GM12878 (cell line): ENCODE data around the gene FEM1B. TPM values are rescaled to one million over a fixed set of nuclear protein-coding genes. Genes with fewer than 3 reads are reported as not detected.

Experiments used
- ATAC-seq: fragments of 200-7000 bp; cut with Tn5 transposase; 3 replicates; pipeline ENCODE4 v1.9.1; 2020; ENCODE audit warnings: mild to moderate bottlenecking, moderate library complexity
- BruUV-seq: library from RNA; stranded (reverse); fragments of 400-500 nt; replicated peaks from 2 replicates; lab custom pipeline; 2021; lab: Mats Ljungman, UMichigan
- CTCF ChIA-PET: fragments of 300-600 bp; sonication (Branson Sonifier 250); formaldehyde crosslinking; extraction: SDS; loops from one replicate; lab custom pipeline; 2021; ENCODE audit warnings: inconsistent platforms; lab: Yijun Ruan, JAX
- POLR2A ChIA-PET: fragments of 350-600 bp; formaldehyde crosslinking; extraction: SDS; loops from one replicate; lab custom pipeline; 2021; ENCODE audit warnings: inconsistent platforms; lab: Charles Lee
- RAD21 ChIA-PET: fragments of 300-600 bp; sonication (Branson Sonifier 250); formaldehyde crosslinking; loops from one replicate; lab custom pipeline; 2023; ENCODE audit warnings: antibody characterized with exemption; ENCODE audit not compliant: unreplicated experiment; lab: Charles Lee
- SMC1A ChIA-PET: fragments of 300-600 bp; sonication (Branson Sonifier 250); formaldehyde crosslinking; loops from one replicate; lab custom pipeline; 2023; ENCODE audit not compliant: unreplicated experiment, uncharacterized antibody; lab: Charles Lee
- DNase-seq: peaks from one replicate; pipeline ENCODE4 v3.0.0-alpha.2; 2011; ENCODE audit warnings: low read depth, low spot score
- FAIRE-seq: peaks from 3 replicates; lab custom pipeline; 2011; peaks lifted over from hg19 to GRCh38; lab: Jason Lieb, UNC
- H2AFZ ChIP-seq: 2 replicates; pipeline ENCODE4 v1.6.0; 2011; ENCODE audit warnings: low read depth, low read length, control low read depth; ENCODE audit not compliant: control insufficient read depth
- H3K27ac ChIP-seq: 2 replicates; pipeline ENCODE4 v1.5.1; 2011; ENCODE audit warnings: control low read depth; ENCODE audit not compliant: control insufficient read depth, insufficient read depth
- H3K27me3 ChIP-seq, 2 experiments: replicated peaks in 1 of 2; 2 replicates each; pipeline versions ENCODE4 v1.6.0 to v1.6.1; 2011; ENCODE audit warnings: low read length in 1 of 2; ENCODE audit not compliant: control insufficient read depth in 2 of 2, insufficient read depth in 2 of 2
- H3K36me3 ChIP-seq, 2 experiments: 2 replicates each; pipeline ENCODE4 v1.5.1; 2011; ENCODE audit warnings: low read length in 1 of 2; ENCODE audit not compliant: control insufficient read depth in 2 of 2, insufficient read depth in 2 of 2
- H3K4me1 ChIP-seq: 2 replicates; pipeline ENCODE4 v1.6.1; 2011; ENCODE audit warnings: mild to moderate bottlenecking, low read length, moderate library complexity, mixed read lengths; ENCODE audit not compliant: control insufficient read depth, insufficient read depth
- H3K4me2 ChIP-seq: 2 replicates; pipeline ENCODE4 v1.6.0; 2011; ENCODE audit warnings: control low read depth; ENCODE audit not compliant: control insufficient read depth, insufficient read depth
- H3K4me3 ChIP-seq: fragments of 200-600 bp; sonication (generic); 2 replicates; pipeline ENCODE4 v1.5.1; 2016
- H3K79me2 ChIP-seq: 2 replicates; pipeline ENCODE4 v1.6.0; 2011; ENCODE audit warnings: low read length; ENCODE audit not compliant: control insufficient read depth, insufficient read depth
- H3K9ac ChIP-seq: 2 replicates; pipeline ENCODE4 v1.8.0; 2011; ENCODE audit warnings: low read length, control low read depth, mixed read lengths; ENCODE audit not compliant: control insufficient read depth, insufficient read depth
- H3K9me3 ChIP-seq: replicated peaks from 3 replicates; pipeline ENCODE4 v1.5.1; 2011; ENCODE audit warnings: mild to moderate bottlenecking, low read length; ENCODE audit not compliant: control insufficient read depth, insufficient read depth
- H4K20me1 ChIP-seq: 2 replicates; pipeline ENCODE4 v1.6.0; 2011; ENCODE audit not compliant: control insufficient read depth, insufficient read depth
- BACH1 ChIP-seq: fragments of 450-650 bp; IDR thresholded peaks from 2 replicates; pipeline ENCODE4 v1.6.1; 2017; ENCODE audit warnings: mild to moderate bottlenecking, borderline replicate concordance
- MXI1 ChIP-seq: fragments of 150-350 bp; IDR thresholded peaks from 2 replicates; pipeline ENCODE4 v1.6.1; 2011; ENCODE audit warnings: low read depth, mild to moderate bottlenecking, inconsistent platforms, low read length, improper control_type of control experiment
- NFIC ChIP-seq: IDR thresholded peaks from 2 replicates; pipeline ENCODE4 v1.6.1; 2012; ENCODE audit warnings: low read depth, mild to moderate bottlenecking, inconsistent platforms, low read length, moderate library complexity
- SREBF1 ChIP-seq: IDR thresholded peaks from 2 replicates; pipeline ENCODE4 v1.6.1; 2012; ENCODE audit warnings: mild to moderate bottlenecking, low read length
- WGBS: methylation state at CpG from one replicate; pipeline ENCODE4 v1.1.6; 2016; ENCODE audit warnings: low lambda C conversion rate; ENCODE audit not compliant: insufficient replicate concordance, insufficient coverage; ENCODE audit errors: missing lambda C conversion rate; 5-methylcytosine and 5-hydroxymethylcytosine counted together
- in situ Hi-C: fragments of 300-500 bp; cut with MboI; formaldehyde crosslinking; loops from 9 replicates; pipeline ENCODE4 v1.14.3; 2018; ENCODE audit warnings: mixed read lengths
- intact Hi-C: fragments of 100-400 bp; cut with micrococcal nuclease; formaldehyde crosslinking; loops from one replicate; pipeline ENCODE4 v1.14.2; 2022; ENCODE audit not compliant: unreplicated experiment
- polyA plus RNA-seq, 11 experiments: library from polyadenylated mRNA; depleted of rRNA in 4 of 11; unstranded in 6 of 11; stranded (reverse) in 5 of 11; fragments of >200 nt; fragmentation: Nextera tagmentation in 4 of 11; fragmentation: Illumina TruSeq in 1 of 11; extraction: Ambion mirVana in 4 of 11; extraction: Trizol in 1 of 11; gene quantifications; 1 replicate in 1 of 11; 2 replicates in 10 of 11; pipeline versions ENCODE4 v1.2.1 to v1.2.3, GENCODE V29; 2011 to 2016; ENCODE audit warnings: inconsistent platforms in 2 of 11, missing spikeins in 2 of 11, low read depth in 1 of 11
- total RNA-seq, 4 experiments: library from RNA; depleted of rRNA in 3 of 4; stranded (reverse); fragments of >200 nt in 3 of 4; fragmentation: Illumina TruSeq in 1 of 4; extraction: Trizol in 1 of 4; gene quantifications; 2 replicates each; pipeline versions ENCODE4 v1.2.1 to v1.2.3, GENCODE V29; 2013 to 2021
- TF ChIP-seq, protein P1 (sequence below): fragments of 450-650 bp; IDR thresholded peaks from 2 replicates; pipeline ENCODE4 v1.6.1; 2017; ENCODE audit warnings: antibody characterized with exemption, mild to moderate bottlenecking, moderate library complexity

Gene FEM1B
- total and polyA plus RNA-seq, 10 of the 15 experiments (the other 5 are each of a cell fraction or from before 2014, with no cell fraction given) = 5.5 to 61.1 (median 18.2) TPM

DNA sequence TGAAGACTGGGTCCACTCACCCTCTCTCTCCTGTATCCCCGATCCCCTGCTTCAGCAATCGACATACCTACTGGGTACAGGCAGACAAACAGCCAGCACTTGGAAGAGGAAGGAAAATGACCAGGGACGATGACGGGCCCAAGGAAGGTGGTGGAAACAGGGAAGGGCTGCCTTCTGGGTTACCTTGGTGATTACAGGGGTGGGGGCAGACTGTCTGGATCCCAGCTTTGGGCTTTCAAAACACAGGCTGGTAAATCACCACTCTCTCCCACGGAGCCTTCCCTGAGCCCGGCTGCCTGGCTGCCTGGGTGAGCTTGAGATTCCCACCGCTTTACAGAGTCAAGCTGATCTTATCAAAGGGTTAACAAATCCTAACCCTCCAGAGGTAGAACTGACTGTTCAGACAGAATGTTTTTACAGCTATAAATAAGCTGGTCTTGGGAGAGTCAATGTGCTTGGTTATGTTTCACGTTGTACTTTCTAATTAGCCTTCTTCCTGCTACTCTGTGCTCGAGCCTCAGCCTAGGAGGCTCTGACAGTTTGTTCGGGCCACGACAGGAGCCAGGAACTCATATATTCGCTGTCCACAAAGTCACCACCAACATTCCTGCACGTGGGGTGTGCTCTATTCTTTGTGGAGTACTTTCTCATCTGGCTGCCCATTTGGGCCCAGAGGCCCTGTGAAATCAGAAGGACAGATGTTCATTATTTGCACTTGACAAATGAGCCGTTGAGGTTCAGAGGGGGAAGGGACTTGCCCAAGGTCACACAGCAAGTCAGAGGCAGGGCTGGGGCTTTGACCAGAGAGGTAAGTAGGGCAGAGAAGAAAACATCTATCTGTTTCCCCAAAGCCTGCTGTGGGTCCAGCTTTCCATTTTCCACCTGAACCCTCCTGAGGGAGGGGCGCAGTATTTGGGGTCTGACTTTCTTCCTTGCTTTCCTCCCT is 63.5 kb downstream of the FEM1B start:
- Histone ChIP-seq H3K9me3 (no peaks in the 10 kb centered on the region), H3K4me2 (no peak overlapping the region), H3K9ac (no peak overlapping the region), H3K4me3 (no peak overlapping the region), H3K4me1 (no peaks in the 10 kb centered on the region), H3K36me3 (no peaks in the 10 kb centered on the region), H3K27ac (no peak overlapping the region), H4K20me1 (no peaks in the 10 kb centered on the region; the same call in 1 of the 2 replicates), H2AFZ (no peak overlapping the region), H3K27me3 (no peaks in the 10 kb centered on the region; a peak in 2 of 4 replicates), H3K79me2 (no peaks in the 10 kb centered on the region)
- 46% methylated on average over 15 of the region's 15 CpGs for WGBS
- BruUV-seq = no TSS peak
- ChIA-PET POLR2A (no interaction called here), RAD21 (no interaction called here), SMC1A (no interaction called here), CTCF (no interaction called here)
- FAIRE-seq = no peak
- TF ChIP-seq, protein P1, sequence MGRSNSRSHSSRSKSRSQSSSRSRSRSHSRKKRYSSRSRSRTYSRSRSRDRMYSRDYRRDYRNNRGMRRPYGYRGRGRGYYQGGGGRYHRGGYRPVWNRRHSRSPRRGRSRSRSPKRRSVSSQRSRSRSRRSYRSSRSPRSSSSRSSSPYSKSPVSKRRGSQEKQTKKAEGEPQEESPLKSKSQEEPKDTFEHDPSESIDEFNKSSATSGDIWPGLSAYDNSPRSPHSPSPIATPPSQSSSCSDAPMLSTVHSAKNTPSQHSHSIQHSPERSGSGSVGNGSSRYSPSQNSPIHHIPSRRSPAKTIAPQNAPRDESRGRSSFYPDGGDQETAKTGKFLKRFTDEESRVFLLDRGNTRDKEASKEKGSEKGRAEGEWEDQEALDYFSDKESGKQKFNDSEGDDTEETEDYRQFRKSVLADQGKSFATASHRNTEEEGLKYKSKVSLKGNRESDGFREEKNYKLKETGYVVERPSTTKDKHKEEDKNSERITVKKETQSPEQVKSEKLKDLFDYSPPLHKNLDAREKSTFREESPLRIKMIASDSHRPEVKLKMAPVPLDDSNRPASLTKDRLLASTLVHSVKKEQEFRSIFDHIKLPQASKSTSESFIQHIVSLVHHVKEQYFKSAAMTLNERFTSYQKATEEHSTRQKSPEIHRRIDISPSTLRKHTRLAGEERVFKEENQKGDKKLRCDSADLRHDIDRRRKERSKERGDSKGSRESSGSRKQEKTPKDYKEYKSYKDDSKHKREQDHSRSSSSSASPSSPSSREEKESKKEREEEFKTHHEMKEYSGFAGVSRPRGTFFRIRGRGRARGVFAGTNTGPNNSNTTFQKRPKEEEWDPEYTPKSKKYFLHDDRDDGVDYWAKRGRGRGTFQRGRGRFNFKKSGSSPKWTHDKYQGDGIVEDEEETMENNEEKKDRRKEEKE = no peak
- no peak for TF ChIP-seq SREBF1
- no peak for TF ChIP-seq BACH1
- no peak for TF ChIP-seq NFIC
- TF ChIP-seq MXI1 = no peak
- no peak for ATAC-seq
- no peak for DNase-seq
- in situ Hi-C loops (no loop called here), intact Hi-C loops (no loop called here)
